ENCODE data around the gene TTC31.
A peak's percentile ranks its signal among the peaks of the same experiment; 100 is the strongest.
"Not testable (repeated sequence)": the region's sequence is repeated elsewhere in the genome, so short reads cannot be mapped to it uniquely, and the experiment has no call there.

Gene TTC31

GRCh38 chr2:74482801-74483674, at the start of gene TTC31, which contains the start of gene CCDC142:
TSS of gene TTC31 (plus strand) at chr2:74483081. CDS start at chr2:74483096, 15 bp downstream.
TSS of gene CCDC142 (minus strand) at chr2:74482998. CDS start at chr2:74482837, 161 bp downstream.
- DNase-seq: peak; percentile 96

GRCh38 chr2:74436111-74436805, 46.6 kb upstream of the TTC31 start:
- no peak for DNase-seq

GRCh38 chr2:74436848-74437695, 45.8 kb upstream of the TTC31 start:
- no peak for DNase-seq

GRCh38 chr2:74438248-74438647, 44.6 kb upstream of the TTC31 start:
- no peak for DNase-seq

GRCh38 chr2:74439373-74439772, 43.5 kb upstream of the TTC31 start:
- DNase-seq: no peak

- DNase-seq: no peak
Measured at GRCh38 chr2:74439803-74440377, 43.0 kb upstream of the TTC31 start.

GRCh38 chr2:74440378-74441169, 42.3 kb upstream of the TTC31 start:
- peak; percentile 82 for DNase-seq

GRCh38 chr2:74441170-74441689, 41.7 kb upstream of the TTC31 start:
- DNase-seq: no peak

- peak; percentile 27 for DNase-seq
Measured at GRCh38 chr2:74441690-74442482, 41.0 kb upstream of the TTC31 start, which contains the start of gene RTKN. TSS of gene RTKN (minus strand) at chr2:74441937. CDS start at chr2:74441816, 121 bp downstream.

- DNase-seq: not testable (repeated sequence)
Measured at GRCh38 chr2:74442483-74443297, 40.2 kb upstream of the TTC31 start.

GRCh38 chr2:74444498-74445318, 38.2 kb upstream of the TTC31 start:
- peak; percentile 24 for DNase-seq

GRCh38 chr2:74447230-74447999, 35.5 kb upstream of the TTC31 start:
- DNase-seq: no peak

GRCh38 chr2:74448771-74449170, 34.1 kb upstream of the TTC31 start:
- DNase-seq: no peak

- no peak for DNase-seq
Measured at GRCh38 chr2:74450570-74451190, 32.2 kb upstream of the TTC31 start.

GRCh38 chr2:74454654-74455511, 28.0 kb upstream of the TTC31 start, which contains the start of gene INO80B:
TSS of gene INO80B (plus strand) at chr2:74455087. CDS start at chr2:74455117, 30 bp downstream.
- DNase-seq: peak; percentile 98

GRCh38 chr2:74457129-74457548, 25.7 kb upstream of the TTC31 start:
- DNase-seq: peak; percentile 87
